SK-N-SH treated with all-trans-retinoic acid at 6 μM for 48 hours (cell line): Measurements from ENCODE around the gene PECR.
A peak's percentile ranks its signal among the peaks of the same experiment; 100 is the strongest.

Source experiments
- ATAC-seq: fragments of 200-7000 bp; cut with Tn5 transposase; 3 replicates; pipeline ENCODE4 v1.9.1; 2020; ENCODE audit warnings: mild to moderate bottlenecking, moderate library complexity
- BACH2 ChIP-seq: fragments of 250-450 bp; sonication (Bioruptor Pico); IDR thresholded peaks from 2 replicates; pipeline ENCODE4 v1.9.0; 2021; ENCODE audit warnings: mild to moderate bottlenecking, borderline replicate concordance
- CSDC2 ChIP-seq: fragments of 250-450 bp; sonication (Bioruptor Pico); IDR thresholded peaks from 2 replicates; pipeline ENCODE4 v1.5.0; 2020; ENCODE audit warnings: mild to moderate bottlenecking, moderate library complexity
- ESRRG ChIP-seq: fragments of 250-450 bp; sonication (Bioruptor Pico); IDR thresholded peaks from 2 replicates; pipeline ENCODE4 v1.6.1; 2021; ENCODE audit warnings: mild to moderate bottlenecking
- GLIS3 ChIP-seq: fragments of 250-450 bp; sonication (Bioruptor Pico); IDR thresholded peaks from 2 replicates; pipeline ENCODE4 v1.5.0; 2020; ENCODE audit warnings: mild to moderate bottlenecking, moderate library complexity
- ISL1 ChIP-seq: fragments of 250-450 bp; sonication (Bioruptor Pico); IDR thresholded peaks from 2 replicates; pipeline ENCODE4 v2.1.2; 2022; ENCODE audit warnings: mild to moderate bottlenecking, moderate library complexity
- PPARA ChIP-seq: fragments of 250-450 bp; sonication (Bioruptor Pico); IDR thresholded peaks from 2 replicates; pipeline ENCODE4 v1.5.0; 2020; ENCODE audit warnings: mild to moderate bottlenecking, borderline replicate concordance
- RARB ChIP-seq: fragments of 250-450 bp; sonication (Bioruptor Pico); IDR thresholded peaks from 2 replicates; pipeline ENCODE4 v1.8.0; 2021; ENCODE audit warnings: mild to moderate bottlenecking, moderate library complexity
- SNAI2 ChIP-seq: fragments of 250-450 bp; sonication (Bioruptor Pico); IDR thresholded peaks from 2 replicates; pipeline ENCODE4 v1.5.0; 2020; ENCODE audit warnings: mild to moderate bottlenecking, moderate library complexity
- TCF4 ChIP-seq: fragments of 250-450 bp; sonication (Bioruptor Pico); IDR thresholded peaks from 2 replicates; pipeline ENCODE4 v1.8.0; 2021; ENCODE audit warnings: mild to moderate bottlenecking, moderate library complexity, borderline replicate concordance
- ZC3H10 ChIP-seq: fragments of 250-450 bp; sonication (Bioruptor Pico); IDR thresholded peaks from 2 replicates; pipeline ENCODE4 v1.5.1; 2021; ENCODE audit warnings: mild to moderate bottlenecking, moderate library complexity
- ZFP3 ChIP-seq: fragments of 250-450 bp; sonication (Bioruptor Pico); IDR thresholded peaks from 2 replicates; pipeline ENCODE4 v1.5.0; 2020; ENCODE audit warnings: mild to moderate bottlenecking, moderate library complexity
- ZFP30 ChIP-seq: fragments of 450-650 bp; formaldehyde crosslinking; IDR thresholded peaks from 2 replicates; pipeline ENCODE4 v1.5.0; 2022; ENCODE audit warnings: mild to moderate bottlenecking, moderate library complexity
- ZNF565 ChIP-seq: fragments of 450-650 bp; formaldehyde crosslinking; conservative IDR thresholded peaks from 2 replicates; pipeline ENCODE4 v1.5.0; 2020; ENCODE audit warnings: low read depth, mild to moderate bottlenecking, moderate library complexity
- ZNF8 ChIP-seq: fragments of 450-650 bp; formaldehyde crosslinking; IDR thresholded peaks from 2 replicates; pipeline ENCODE4 v1.5.0; 2020; ENCODE audit warnings: mild to moderate bottlenecking, moderate library complexity
- TF ChIP-seq, protein P1 (sequence below): fragments of 250-450 bp; sonication (Bioruptor Pico); IDR thresholded peaks from 2 replicates; pipeline ENCODE4 v1.5.1; 2020; ENCODE audit warnings: low read depth, mild to moderate bottlenecking, moderate library complexity
- TF ChIP-seq, protein P2 (sequence below): fragments of 250-450 bp; sonication (Bioruptor Pico); IDR thresholded peaks from 2 replicates; pipeline ENCODE4 v1.5.1; 2021; ENCODE audit warnings: mild to moderate bottlenecking, moderate library complexity
- TF ChIP-seq, protein P3 (sequence below): fragments of 250-450 bp; sonication (Bioruptor Pico); IDR thresholded peaks from 2 replicates; pipeline ENCODE4 v1.5.0; 2020; ENCODE audit warnings: mild to moderate bottlenecking, moderate library complexity
- TF ChIP-seq, protein P4 (sequence below): fragments of 250-450 bp; sonication (Bioruptor Pico); IDR thresholded peaks from 2 replicates; pipeline ENCODE4 v1.8.0; 2021; ENCODE audit warnings: low read depth, mild to moderate bottlenecking, moderate library complexity, borderline replicate concordance
- TF ChIP-seq, protein P5 (sequence below): fragments of 250-450 bp; sonication (Bioruptor Pico); IDR thresholded peaks from 2 replicates; pipeline ENCODE4 v1.8.0; 2020; ENCODE audit warnings: mild to moderate bottlenecking, moderate library complexity, borderline replicate concordance

PECR gene

DNA sequence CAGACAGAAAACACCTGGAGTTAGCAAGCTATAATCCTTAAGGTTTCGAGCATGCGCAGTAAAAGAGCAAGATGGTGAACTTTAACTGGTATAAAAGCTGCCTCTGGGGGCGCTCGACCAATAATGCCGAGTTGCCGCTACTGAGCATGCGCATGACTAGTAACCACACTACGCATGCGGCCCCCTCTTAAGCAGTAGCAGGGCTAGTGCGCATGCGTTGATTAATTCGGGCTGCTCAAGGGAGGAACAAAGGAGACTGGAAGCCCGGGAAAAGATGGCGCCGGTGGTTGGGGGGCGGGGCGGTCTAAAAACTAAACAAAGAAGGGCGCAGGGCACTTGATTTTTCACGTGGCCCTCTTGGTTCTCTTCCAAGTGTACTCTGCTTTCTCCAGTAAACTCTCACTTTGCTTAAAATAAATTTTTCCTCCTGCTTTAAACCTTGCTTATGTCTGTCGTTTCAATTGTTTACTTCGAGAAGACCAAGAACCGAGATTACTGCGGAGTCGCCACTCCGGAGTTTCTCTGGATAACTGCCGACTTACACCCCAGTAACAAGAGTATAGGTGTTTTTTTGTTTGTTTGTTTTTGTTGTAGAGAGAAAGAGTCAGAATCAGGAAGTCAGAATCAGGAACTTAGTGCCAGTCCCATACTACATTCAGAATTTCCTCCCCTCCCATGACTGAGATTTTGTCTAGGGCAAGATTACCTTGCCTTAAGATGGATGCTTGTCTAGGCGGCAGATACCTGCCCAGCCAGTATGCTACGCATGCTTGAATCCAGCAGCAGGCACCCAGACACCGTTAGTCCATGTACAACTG lies 33.3 kb upstream of the PECR start:
- TF ChIP-seq ZFP30 (CRISPR knock-in tag), result no peak
- TF ChIP-seq ZNF565, result 0 out of 2 replicates have a peak, but pooled peaks have one; percentile 4
- peak; percentile 36; the same call in 1 of the 2 replicates for TF ChIP-seq SNAI2 (CRISPR knock-in tag)
- peak; percentile 44; the same call in 1 of the 2 replicates for TF ChIP-seq ZC3H10 (CRISPR knock-in tag)
- TF ChIP-seq, protein P1, sequence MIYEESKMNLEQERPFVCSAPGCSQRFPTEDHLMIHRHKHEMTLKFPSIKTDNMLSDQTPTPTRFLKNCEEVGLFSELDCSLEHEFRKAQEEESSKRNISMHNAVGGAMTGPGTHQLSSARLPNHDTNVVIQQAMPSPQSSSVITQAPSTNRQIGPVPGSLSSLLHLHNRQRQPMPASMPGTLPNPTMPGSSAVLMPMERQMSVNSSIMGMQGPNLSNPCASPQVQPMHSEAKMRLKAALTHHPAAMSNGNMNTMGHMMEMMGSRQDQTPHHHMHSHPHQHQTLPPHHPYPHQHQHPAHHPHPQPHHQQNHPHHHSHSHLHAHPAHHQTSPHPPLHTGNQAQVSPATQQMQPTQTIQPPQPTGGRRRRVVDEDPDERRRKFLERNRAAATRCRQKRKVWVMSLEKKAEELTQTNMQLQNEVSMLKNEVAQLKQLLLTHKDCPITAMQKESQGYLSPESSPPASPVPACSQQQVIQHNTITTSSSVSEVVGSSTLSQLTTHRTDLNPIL (CRISPR knock-in tag), result 0 out of 2 replicates have a peak, but pooled peaks have one; percentile 9
- no peak; the same call in 1 of the 2 replicates for TF ChIP-seq ESRRG
- TF ChIP-seq, protein P2, sequence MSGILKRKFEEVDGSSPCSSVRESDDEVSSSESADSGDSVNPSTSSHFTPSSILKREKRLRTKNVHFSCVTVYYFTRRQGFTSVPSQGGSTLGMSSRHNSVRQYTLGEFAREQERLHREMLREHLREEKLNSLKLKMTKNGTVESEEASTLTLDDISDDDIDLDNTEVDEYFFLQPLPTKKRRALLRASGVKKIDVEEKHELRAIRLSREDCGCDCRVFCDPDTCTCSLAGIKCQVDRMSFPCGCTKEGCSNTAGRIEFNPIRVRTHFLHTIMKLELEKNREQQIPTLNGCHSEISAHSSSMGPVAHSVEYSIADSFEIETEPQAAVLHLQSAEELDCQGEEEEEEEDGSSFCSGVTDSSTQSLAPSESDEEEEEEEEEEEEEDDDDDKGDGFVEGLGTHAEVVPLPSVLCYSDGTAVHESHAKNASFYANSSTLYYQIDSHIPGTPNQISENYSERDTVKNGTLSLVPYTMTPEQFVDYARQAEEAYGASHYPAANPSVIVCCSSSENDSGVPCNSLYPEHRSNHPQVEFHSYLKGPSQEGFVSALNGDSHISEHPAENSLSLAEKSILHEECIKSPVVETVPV (CRISPR knock-in tag), result 0 out of 2 replicates have a peak, but pooled peaks have one; percentile 18
- peak; percentile 86 for ATAC-seq

DNA sequence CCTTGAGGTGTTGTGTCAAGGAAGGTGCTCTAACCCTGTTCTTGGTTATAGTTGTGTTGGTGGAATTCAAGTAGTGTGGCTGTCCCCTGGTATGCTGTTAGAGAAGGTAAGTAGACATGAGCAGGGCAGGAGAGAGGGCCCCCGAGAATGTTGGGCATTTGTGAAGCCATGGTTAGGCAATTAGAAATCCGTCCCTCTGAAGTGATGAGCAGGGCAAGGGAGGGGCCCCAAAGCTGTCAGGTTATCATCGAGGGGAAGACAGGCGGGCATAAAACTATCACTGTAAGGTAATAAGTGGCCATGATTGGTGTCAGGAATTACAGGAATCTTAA lies 32.7 kb upstream of the PECR start:
- TF ChIP-seq GLIS3 (CRISPR knock-in tag), result no peak
- TF ChIP-seq ISL1 (CRISPR knock-in tag), result no peak
- no peak for TF ChIP-seq CSDC2 (CRISPR knock-in tag)
- TF ChIP-seq, protein P3, sequence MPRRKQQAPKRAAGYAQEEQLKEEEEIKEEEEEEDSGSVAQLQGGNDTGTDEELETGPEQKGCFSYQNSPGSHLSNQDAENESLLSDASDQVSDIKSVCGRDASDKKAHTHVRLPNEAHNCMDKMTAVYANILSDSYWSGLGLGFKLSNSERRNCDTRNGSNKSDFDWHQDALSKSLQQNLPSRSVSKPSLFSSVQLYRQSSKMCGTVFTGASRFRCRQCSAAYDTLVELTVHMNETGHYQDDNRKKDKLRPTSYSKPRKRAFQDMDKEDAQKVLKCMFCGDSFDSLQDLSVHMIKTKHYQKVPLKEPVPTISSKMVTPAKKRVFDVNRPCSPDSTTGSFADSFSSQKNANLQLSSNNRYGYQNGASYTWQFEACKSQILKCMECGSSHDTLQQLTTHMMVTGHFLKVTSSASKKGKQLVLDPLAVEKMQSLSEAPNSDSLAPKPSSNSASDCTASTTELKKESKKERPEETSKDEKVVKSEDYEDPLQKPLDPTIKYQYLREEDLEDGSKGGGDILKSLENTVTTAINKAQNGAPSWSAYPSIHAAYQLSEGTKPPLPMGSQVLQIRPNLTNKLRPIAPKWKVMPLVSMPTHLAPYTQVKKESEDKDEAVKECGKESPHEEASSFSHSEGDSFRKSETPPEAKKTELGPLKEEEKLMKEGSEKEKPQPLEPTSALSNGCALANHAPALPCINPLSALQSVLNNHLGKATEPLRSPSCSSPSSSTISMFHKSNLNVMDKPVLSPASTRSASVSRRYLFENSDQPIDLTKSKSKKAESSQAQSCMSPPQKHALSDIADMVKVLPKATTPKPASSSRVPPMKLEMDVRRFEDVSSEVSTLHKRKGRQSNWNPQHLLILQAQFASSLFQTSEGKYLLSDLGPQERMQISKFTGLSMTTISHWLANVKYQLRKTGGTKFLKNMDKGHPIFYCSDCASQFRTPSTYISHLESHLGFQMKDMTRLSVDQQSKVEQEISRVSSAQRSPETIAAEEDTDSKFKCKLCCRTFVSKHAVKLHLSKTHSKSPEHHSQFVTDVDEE (CRISPR knock-in tag), result no peak
- TF ChIP-seq BACH2 (CRISPR knock-in tag), result no peak
- TF ChIP-seq TCF4 (CRISPR knock-in tag), result no peak
- no peak for TF ChIP-seq SNAI2 (CRISPR knock-in tag)
- no peak for TF ChIP-seq ZNF565
- no peak for TF ChIP-seq PPARA
- TF ChIP-seq, protein P4, sequence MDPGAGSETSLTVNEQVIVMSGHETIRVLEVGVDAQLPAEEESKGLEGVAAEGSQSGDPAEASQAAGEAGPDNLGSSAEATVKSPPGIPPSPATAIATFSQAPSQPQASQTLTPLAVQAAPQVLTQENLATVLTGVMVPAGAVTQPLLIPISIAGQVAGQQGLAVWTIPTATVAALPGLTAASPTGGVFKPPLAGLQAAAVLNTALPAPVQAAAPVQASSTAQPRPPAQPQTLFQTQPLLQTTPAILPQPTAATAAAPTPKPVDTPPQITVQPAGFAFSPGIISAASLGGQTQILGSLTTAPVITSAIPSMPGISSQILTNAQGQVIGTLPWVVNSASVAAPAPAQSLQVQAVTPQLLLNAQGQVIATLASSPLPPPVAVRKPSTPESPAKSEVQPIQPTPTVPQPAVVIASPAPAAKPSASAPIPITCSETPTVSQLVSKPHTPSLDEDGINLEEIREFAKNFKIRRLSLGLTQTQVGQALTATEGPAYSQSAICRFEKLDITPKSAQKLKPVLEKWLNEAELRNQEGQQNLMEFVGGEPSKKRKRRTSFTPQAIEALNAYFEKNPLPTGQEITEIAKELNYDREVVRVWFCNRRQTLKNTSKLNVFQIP (CRISPR knock-in tag), result no peak
- no peak for TF ChIP-seq ZNF8 (CRISPR knock-in tag)
- ATAC-seq, result peak; percentile 24

DNA sequence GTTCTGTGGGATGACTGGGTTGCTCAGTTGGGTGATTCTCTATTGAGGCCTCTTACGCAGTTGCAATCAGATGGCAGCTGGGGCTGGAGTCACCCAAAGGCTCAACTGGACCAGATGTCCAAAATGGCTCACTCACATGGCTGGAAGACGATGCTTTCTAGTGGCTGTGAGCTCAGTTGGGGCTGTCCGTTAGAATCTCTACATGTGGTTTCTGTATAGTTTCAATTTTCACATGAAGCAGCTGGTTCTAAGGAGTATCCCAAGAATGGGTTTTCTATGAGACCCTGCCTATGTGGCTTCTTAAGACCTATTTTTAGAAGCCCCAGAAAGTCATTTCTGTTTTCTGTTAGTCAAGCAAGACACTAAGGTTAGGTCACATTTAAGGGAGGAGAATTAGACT lies 32.0 kb upstream of the PECR start:
- TF ChIP-seq, protein P5, sequence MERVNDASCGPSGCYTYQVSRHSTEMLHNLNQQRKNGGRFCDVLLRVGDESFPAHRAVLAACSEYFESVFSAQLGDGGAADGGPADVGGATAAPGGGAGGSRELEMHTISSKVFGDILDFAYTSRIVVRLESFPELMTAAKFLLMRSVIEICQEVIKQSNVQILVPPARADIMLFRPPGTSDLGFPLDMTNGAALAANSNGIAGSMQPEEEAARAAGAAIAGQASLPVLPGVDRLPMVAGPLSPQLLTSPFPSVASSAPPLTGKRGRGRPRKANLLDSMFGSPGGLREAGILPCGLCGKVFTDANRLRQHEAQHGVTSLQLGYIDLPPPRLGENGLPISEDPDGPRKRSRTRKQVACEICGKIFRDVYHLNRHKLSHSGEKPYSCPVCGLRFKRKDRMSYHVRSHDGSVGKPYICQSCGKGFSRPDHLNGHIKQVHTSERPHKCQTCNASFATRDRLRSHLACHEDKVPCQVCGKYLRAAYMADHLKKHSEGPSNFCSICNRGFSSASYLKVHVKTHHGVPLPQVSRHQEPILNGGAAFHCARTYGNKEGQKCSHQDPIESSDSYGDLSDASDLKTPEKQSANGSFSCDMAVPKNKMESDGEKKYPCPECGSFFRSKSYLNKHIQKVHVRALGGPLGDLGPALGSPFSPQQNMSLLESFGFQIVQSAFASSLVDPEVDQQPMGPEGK (CRISPR knock-in tag), result no peak
- TF ChIP-seq, protein P2 (CRISPR knock-in tag), result no peak
- no peak for TF ChIP-seq ZFP30 (CRISPR knock-in tag)
- no peak for TF ChIP-seq TCF4 (CRISPR knock-in tag)
- TF ChIP-seq RARB (CRISPR knock-in tag), result no peak
- TF ChIP-seq ZFP3, result no peak
- TF ChIP-seq, protein P1 (CRISPR knock-in tag), result no peak
- TF ChIP-seq ESRRG, result no peak
- ATAC-seq, result no peak
